GM19455 (cell line): ENCODE results near the gene FGF21.

Source experiments
- ATAC-seq: cut with Tn5 transposase; IDR thresholded peaks from one replicate; pipeline ENCODE4 v1.9.1; 2021; ENCODE audit not compliant: unreplicated experiment

The FGF21 gene

DNA sequence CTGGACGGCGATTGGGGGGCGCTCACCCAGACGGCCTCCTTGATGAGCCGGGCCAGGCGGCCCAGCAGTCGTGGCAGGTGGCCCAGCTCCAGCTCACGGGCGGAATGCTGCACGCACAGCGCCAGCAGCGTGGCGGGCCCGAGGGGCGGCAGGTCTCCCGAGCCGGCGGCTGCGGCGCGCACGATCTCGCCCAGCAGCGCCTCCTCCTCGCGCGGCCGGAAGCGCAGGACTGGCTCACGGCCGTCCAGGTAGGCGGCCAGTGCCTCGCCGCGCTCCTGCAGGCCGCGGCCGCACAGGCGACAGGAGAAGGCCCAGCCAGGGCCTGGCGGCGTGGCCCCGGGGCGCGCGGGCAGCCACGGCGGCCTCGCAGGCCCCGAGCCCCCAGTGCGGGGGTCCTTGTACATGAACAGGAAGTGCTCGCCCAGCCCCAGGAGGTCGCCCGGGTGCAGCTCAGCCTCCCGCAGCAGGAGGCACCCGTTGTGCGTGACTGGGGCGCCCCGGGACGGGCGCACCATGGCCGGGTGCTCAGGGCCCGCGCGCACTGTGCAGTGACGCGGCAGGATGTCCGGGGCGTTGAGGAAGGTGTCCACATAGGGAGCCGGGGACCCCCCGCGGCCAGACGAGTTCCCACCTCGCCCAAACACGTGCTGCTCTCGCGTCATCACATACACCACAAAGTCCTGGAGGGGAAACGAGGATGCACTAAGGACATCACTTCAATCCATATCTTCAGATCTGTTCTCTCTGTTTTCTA is 26.2 kb upstream of the FGF21 start:
- no peak for ATAC-seq

DNA sequence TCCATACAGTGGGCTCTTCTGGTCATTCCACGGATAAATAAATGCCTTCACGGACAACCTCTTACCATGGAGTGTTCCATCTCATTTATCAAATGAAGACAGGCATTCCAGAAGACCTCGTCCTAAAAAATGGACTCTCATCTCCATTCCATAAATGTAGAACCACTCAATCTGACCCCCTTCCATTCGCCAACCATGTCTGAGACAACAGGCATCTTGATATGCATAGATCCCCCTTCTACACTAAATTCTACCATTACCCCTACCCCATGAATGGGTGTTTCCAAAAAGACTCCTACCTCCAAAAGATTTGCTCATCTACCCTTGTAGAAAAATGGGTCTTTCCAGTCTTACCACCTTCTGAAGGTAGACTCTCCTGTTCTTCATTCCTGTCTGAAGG is 23.9 kb upstream of the FGF21 start:
- no peak for ATAC-seq

DNA sequence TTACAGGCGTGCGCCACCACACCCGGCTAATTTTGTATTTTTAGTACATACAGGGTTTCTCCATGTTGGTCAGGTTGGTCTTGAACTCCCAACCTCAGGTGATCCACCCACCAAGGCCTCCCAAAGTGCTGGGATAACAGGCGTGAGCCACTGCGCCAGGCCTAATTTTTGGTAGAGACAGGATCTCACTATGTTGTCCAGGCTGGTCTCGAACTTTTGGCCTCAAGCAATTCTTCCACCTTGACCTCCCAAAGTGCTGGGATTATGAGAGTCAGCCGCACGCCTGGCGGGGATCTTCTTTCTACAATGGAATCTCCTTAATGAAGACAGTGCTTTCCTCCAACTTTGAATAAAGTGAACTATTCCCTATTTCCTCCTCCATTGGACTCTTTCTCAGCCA is 20.7 kb upstream of the FGF21 start:
- ATAC-seq, result no peak

DNA sequence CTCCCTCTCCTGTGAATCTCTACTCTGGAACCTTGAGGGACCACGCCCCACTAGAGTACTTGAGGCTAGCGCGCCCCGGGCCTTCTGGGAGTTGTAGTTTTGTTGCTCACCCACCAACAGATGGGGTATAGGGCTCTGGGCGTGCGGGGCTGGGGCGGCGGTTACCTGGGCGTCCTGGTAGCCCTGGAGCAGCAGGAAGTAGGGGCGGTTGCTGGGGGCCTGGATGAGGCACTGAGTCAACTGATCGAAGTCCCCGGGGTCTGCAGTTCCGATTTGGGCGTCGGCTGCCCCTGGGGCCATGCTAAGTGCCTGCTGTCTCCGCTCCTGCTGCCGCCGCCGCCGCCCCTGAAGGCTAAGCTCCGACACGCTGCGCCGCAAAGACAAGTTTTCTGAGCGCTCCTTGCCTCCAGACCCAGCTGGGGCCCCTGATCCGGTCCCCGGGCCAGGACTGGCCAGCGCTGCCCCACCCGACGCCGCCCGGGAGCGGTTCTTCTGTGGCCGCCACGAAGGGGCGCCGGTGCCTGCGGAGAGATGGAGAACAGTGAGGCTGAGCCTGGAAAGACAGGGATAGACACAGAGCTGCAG is 20.2 kb upstream of the FGF21 start:
- no peak for ATAC-seq

DNA sequence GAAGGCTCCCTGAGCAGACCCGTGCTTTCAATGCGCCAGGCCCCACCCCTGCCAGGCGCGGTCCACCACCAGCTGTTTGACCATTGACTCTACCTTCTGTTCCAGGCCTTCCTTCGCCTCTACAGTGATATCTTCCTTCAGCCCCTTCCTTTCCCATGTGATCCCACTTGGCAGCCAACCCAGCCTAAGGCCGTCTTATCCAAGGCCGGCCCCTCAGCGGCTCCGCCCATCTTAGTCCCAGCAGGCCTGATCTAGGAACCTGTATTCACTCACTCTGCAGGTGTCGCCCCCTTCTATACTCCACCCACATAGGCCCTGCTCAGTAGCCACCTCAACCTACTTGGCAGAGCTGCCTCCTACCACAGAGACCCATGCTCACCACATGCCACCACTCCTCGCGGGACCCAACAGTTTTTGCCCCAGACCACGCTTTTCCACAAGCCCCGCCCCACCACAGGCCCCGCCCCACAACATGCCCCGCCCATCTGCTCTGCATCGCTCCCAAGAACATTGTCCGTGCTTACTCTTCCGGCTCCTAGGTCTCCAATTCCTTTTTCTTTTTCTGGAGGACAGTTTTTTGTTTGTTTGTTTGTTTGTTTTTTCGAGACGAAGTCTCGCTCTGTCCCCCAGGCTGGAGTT is 17.8 kb upstream of the FGF21 start:
- ATAC-seq, result no peak

DNA sequence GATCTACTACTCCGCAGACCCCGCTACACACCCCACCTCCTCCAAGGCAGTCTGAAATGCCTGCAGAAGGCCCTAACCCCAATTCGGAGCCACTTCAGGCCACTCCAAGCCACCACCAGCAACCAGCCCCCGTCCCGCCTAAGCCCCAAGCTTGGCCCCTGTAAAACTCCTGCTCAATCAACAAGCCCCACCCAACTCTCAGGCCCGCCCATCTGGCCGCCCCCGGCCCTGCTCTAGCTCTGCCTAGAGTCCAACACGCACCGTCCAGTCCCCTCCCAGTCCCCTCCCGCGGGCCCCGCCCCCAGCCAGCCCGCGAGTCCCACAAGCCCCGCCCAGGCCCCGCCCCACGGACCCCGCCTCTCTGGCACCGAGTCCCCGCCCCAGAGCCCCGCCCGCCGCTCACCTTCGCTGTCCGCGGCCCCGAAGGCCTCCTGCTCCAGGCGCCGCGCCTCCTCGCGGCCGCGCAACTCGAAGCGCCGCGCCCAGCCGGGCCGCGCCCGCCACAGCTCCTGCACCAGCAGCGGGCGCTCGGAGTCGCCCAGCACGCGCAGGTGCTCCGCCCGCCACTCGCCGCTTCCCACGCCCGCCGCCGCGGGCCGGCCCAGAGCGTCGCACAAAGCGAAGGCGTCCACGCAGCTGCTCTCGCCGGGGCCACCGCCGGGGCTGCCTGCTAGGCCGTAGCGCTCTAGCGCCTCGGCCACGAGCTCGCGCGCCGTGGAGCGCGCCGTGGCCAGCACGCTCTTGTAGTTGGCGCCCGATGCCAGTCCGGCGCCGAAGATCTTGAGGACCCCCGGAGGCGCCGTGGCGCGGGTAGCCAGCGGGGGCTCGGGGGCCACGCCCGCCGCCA is 16.5 kb upstream of the FGF21 start:
- ATAC-seq, result peak; percentile 75

DNA sequence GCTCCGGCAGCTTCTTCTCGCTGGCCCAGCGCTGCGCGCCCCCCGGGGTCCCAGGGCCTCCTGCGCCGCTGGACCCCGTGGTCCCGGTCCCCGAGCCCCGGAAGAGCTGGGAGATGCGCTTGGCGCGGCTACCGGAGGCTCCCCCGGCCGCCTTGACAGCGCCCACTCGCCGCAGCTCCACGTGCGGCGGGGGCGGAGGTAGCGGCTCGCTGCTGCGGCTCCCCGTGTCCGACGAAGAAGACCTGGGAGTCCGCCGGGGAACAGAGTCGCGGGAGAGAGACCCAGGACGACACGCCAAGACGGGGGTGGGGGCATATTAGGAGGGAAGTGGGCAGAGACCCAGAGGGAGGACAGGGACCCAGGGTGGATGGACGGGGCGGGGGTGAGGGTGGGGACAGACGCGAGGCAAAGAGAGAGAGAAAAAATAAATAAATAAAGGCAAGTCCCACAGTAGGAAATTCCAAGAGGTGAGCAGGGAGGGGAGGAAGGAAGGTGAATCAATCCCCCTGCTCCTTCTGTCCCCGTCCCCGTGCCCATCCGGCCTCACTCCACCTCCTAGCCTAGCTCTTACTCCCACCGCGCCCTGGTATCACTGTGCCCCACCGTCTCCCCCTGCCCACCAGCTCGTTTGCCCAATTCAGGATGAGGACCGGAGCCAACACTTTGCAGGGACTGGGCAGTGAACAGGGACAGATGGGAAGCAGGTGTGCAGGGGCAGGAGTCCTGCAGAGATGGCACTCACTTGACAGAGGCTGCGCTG is 15.7 kb upstream of the FGF21 start:
- no peak for ATAC-seq

DNA sequence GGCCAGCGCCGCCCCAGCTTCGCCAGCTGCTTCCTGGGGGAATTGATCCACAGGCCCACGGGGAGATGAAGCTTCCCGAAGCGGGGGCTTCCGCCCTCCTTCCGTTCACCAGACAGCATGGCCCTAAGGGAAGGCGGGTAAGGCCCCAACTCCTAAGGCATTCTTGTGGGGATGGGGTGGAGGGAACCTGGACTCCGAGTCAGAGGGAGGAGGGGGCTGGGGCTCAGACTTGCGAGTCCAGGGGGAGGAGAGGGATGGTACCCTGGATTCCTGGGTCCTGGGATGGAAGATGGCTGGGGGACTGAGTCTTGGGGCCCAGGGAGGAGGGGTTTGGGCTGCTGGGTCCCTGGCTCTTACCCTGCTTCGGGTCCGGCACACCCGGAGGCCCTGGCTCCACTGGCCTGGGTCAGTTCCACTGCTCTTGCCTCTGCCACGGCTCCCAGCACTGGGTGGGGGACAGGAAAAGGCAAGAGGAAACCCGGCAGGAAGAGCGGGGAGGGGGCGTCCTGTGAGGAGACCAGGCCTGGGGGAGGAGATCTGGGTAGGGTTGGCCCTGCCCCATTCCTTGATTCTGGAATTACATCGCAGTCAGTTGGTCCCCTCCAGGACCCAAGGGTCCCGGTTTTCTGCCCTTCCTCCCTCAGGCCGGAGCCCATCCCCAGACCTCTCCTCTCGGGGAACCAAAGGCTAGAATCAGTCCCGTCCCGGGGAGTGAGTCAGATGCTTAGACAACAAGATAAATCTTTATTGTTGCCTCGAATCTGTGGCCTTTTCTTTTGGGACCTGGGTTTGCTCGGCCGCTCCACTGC is 15.0 kb upstream of the FGF21 start, which contains the start of gene RASIP1:
Gene RASIP1 (minus strand): TSS at position 447 of the 809 bp plus-strand sequence. CDS start 328 bp downstream, at position 119.
- no peak for ATAC-seq

DNA sequence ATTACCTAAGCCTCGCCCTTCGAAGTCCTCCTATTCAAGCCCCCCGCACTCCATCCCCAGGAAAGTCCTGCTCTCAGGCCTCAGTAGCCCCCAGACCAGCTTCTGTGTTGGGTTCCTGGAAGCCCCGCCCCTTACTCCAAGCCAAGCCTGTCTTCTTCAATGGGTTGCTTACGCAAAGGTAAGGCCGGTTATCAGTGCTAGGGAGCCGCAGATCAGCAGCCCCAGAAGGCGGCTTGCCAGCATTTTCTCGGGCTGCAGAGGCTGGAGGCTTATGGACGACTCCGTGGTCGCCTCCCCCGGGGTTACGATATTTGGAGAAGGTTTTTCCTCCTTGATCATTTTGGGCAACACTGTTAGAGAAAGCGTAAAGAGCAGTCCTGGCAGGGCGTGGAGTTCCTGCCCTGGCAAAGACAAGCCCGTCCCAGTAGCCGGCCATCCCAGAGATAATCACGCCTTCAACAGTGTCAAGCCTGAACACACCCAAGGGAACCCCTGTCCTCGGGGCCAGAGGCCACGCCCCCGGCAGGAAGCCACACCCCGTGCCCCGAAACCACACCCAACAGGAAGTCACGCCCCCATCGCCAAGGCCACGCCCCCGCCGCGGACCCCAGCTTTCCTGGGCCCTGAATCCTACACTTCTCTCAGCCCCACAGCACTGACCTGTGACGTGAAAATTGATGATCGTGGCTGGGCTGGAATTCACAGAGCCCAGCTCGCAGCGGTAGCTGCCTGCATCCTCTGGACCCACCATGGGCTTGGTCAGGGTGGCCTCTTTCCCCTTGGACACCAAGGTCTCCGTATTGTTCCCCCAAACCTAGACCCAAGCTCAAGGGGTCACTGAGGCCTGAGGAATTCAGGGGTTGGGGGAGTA is 14.0 kb upstream of the FGF21 start:
- no peak for ATAC-seq

DNA sequence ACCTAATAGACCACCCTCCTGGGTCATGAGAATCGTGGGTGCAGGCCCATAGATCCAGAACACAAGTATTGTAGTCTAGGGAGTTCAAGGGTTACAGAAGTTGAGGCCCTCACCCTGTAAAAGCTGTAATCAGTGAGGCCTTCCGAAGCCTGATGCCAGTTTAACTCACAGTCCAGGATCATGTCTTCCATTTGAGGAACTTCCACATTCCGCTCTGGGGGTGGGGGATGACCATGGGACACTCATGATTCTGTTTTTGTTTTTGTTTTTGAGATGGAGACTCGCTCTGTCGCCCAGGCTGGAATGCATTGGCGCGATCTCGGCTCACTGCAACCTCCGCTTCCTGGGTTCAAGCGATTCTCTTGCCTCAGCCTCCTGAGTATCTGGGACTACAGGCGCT is 13.2 kb upstream of the FGF21 start:
- no peak for ATAC-seq

DNA sequence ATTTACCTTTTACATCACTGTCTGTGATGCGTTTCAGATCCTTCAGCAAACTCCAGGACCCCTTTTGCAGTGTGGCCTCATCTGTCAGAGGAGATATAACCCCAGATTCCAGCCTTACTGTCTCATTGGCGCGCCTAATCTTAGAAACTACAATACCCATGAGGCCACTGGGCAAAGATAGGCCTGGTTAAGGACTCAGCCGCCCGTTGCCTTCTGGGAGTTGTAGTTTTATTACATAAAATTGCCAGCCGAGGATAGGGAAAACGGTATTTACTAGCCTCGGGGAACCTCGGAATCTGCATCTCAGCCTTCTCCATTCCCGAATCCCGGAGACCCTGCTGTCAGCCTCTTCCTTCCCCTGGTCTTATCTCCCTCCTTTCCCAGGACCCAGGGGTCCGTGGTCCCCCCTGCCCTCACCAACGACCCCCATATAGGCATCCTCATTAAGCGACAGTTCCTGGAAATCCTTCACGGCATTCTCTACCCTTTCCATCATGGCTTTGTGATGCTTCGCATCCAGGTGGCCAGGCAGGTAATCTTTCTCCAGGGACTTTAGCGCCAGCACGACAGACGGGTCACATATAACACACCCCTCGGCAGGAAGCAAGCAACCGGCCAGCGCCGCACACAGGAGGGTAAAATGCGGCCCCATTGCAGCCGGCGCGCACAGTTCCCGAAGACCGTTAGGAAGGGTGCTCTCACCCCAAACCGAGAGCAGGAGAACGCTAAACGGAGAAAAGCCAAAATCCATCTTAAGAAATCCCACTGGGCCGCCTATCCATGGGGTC is 9.9 kb upstream of the FGF21 start:
- no peak for ATAC-seq

DNA sequence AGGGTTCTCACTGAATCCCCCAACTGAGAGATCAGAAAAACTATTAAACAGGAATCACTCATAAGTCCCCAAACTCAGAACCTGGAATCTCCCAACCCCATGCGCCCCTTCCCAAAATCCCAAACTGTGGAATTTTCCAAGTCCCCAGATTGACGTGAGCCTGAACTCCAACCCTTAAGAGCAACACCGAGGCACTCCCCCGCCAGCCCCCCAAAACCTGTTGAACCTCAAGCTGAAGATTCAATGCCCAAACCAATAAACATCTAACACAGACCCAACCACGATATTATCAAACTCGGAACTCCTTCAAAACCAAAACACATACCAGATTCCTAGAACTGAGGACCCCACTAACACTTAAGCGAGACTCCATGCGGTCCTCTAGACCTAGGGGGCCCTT is 9.2 kb upstream of the FGF21 start:
- no peak for ATAC-seq

DNA sequence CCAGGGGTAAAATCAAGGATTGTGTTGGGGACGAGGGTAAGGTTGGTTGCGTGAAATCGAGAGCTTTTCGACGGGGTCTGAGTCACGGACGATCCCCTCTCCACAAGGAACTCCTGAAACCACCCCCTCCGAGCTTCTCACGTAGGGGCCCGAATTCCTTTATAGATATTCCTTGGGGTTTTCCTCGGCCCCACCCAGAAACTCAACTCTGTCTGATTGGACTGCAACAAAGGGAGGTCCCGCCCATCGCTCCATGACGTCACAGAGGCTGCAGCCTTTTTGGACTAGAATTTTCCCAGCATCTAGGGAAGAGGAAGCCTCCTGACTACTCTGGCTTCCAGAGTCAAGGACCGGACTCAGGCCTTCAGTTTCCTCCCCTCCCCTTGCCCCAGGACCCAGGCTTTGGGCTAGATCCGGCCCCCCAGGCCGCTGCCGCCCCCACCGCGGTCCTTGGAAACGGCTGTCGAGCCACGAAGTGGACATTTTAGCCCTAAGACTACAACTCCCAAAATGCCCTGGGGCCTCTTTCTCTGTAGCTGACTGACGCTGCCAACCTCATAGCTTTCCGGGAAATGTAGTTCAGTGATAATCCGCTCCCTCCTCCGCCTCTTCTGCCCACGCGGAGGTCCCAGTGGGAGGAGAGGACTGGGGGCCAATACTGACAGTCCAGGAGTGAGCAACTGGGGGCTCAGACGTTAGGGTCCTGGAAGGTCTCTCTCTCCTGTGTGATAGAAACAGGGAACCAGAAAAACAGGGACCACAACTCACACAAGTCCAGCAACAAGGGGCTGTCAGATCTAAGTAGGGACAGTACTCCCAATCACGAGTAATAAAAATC is 8.4 kb upstream of the FGF21 start, which contains the start of gene IZUMO1:
Gene IZUMO1 (minus strand): TSS at position 172 of the 838 bp plus-strand sequence. CDS start 1,050 bp downstream, outside the sequence.
- ATAC-seq, result no peak

DNA sequence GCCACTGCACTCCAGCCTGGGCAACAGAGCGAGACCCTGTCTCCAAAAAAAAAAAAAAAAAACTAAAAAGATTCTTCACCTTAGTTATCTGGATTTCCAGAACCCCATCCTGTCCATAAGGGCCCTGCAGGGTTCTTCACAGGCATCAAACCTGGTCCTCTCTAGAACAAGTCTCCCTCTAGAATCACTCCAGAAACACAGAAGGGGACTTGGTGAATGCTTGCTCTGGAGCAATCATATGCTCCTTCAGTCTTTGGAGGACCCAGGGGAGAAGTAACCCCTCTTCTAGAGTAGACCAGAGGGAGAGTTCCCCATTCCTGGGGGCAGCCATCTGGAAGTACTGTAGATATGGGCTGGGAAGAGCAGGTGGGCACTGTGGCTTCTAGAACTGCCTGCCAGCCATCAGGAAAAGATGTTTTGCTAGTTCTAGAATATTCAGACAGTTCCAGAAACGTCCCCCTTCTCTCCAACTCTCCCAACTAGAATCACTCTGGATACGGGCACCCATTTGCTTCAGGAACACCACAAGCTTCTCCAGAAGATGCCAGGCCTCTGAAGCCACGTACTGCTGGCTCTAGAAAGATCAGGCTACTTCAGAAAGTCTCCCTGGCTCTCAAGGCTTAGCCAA is 5.6 kb upstream of the FGF21 start:
- no peak for ATAC-seq

DNA sequence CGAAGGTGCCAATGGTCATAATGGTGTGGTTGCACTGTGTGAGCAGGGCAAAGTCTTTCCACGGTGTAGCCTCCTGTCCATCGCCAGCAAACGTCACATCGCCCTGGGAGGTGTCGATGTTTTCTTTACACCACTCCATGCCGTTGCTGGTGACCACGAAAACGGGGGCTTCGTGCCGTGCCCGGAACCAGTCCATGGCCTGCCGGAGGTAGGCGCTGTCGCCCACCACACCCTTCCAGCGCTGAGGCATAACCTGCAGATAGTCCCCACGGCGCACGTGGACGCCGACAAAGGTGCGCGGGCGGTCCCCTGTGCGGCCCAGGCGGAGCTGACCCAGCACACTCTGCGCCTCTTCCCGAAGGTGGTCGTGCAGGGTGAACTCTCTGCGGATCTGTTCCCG is 5.0 kb upstream of the FGF21 start:
- no peak for ATAC-seq

DNA sequence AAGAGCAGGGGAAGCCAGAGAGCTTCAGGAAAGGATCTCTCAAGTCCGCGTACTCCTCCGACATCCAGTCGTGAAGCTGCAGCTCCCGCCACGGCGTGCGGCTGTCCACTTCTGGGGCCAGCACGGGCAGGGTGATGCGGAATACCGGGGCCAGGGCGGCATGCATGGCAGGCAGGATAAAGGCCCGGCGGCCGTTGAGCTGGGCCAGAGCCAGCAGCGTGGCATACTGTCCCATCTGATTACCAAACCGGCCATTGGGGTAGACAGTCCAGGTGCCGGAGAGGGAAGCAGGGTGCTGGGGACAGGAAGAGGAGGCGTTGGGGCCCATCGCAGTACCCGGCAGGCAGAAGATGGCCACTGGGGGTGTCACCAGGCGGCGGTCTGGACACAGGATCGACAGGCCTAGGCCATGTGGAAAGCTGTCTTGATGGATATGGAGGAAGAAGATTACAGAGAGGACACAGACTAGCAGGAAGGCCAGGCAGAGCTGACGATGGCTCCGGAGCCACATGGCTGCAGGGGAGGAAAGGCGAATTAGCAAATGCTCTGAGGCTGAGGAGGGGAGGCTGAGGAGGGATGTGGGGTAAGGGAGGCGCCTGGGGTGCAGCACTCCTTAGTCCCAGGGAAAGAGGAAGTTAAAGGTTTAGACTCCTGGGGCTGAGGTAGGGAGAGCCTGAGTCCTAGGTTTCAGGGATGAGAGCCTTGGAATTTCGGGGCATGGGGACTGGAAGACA is 4.4 kb upstream of the FGF21 start:
- no peak for ATAC-seq
